Measurements from ENCODE around the gene ASB1. TPM values are rescaled to one million over a fixed set of nuclear protein-coding genes. Genes with fewer than 3 reads are reported as not detected.

ASB1 gene
- total RNA-seq, 2 donors from 2014 or later, result 6.6 to 9.9 TPM

- WGBS, 2 donors, result 37 to 70% methylated on average over 1 of the region's 1 CpG
- Histone ChIP-seq H3K4me1 (peaks cover 24% of the 10 kb centered on the region), H3K27ac (no peak overlapping the region), H3K36me3 (replicated peaks in 1 of 2; ENCODE audit: insufficient read depth in 1 of 2, low read depth in 2 of 2) (peaks cover 3 to 4% of the 10 kb centered on the region in 2 donors), H3K9me3 (no peaks in the 10 kb centered on the region), H3K27me3 (no peaks in the 10 kb centered on the region), H3K4me3 (no peak overlapping the region)
- TF ChIP-seq POLR2A (IDR thresholded peaks at IDR 0.05) (no peak), CTCF (IDR thresholded peaks at IDR 0.05) (no peak)
- intact Hi-C loops (cut with DNase I), result no loop called here
- DNase-seq (no peak), ATAC-seq (no peak)
Observed at GRCh38 chr2:238431456-238431855, 4.7 kb downstream of the ASB1 start.

GRCh38 chr2:238433300-238433915 lies 6.7 kb downstream of the ASB1 start:
- intact Hi-C loops (cut with DNase I), result no loop called here
- DNase-seq (no peak), ATAC-seq (no peak)
- Histone ChIP-seq H3K4me3 (no peak overlapping the region), H3K27me3 (no peaks in the 10 kb centered on the region), H3K9me3 (no peaks in the 10 kb centered on the region), H3K36me3 (replicated peaks in 1 of 2; ENCODE audit: insufficient read depth in 1 of 2, low read depth in 2 of 2) (peaks cover 3 to 4% of the 10 kb centered on the region in 2 donors), H3K27ac (no peak overlapping the region), H3K4me1 (peaks cover 13% of the 10 kb centered on the region)
- TF ChIP-seq POLR2A (IDR thresholded peaks at IDR 0.05) (no peak), CTCF (IDR thresholded peaks at IDR 0.05) (no peak)
- WGBS, 2 donors, result 94 to 96% methylated on average over 14 of the region's 14 CpGs

GRCh38 chr2:238433941-238434845 lies 7.5 kb downstream of the ASB1 start:
- ATAC-seq (no peak), DNase-seq (no peak)
- Histone ChIP-seq H3K9me3 (no peaks in the 10 kb centered on the region), H3K27me3 (no peaks in the 10 kb centered on the region), H3K4me3 (no peak overlapping the region), H3K36me3 (replicated peaks in 1 of 2; ENCODE audit: insufficient read depth in 1 of 2, low read depth in 2 of 2) (peaks cover 3 to 4% of the 10 kb centered on the region in 2 donors), H3K4me1 (peaks cover 9% of the 10 kb centered on the region), H3K27ac (no peak overlapping the region)
- 87 to 90% methylated on average over 13 of the region's 13 CpGs for WGBS, 2 donors
- TF ChIP-seq CTCF (IDR thresholded peaks at IDR 0.05) (no peak), POLR2A (IDR thresholded peaks at IDR 0.05) (no peak)
- intact Hi-C loops (cut with DNase I), result no loop called here

GRCh38 chr2:238434846-238435751 lies 8.4 kb downstream of the ASB1 start:
- WGBS, 2 donors, result 90 to 95% methylated on average over 10 to 24 of the region's 24 CpGs
- Histone ChIP-seq H3K27ac (no peak overlapping the region), H3K4me3 (no peak overlapping the region), H3K36me3 (replicated peaks in 1 of 2; ENCODE audit: insufficient read depth in 1 of 2, low read depth in 2 of 2) (peaks cover 3 to 4% of the 10 kb centered on the region in 2 donors), H3K9me3 (no peaks in the 10 kb centered on the region), H3K27me3 (no peaks in the 10 kb centered on the region), H3K4me1 (peaks cover 9% of the 10 kb centered on the region)
- no peak for ATAC-seq
- DNase-seq, result no peak
- TF ChIP-seq CTCF (IDR thresholded peaks at IDR 0.05) (no peak), POLR2A (IDR thresholded peaks at IDR 0.05) (no peak)
- intact Hi-C loops (cut with DNase I), result no loop called here

Data from body of pancreas (tissue), 4 donors.